ENCODE data around the gene CDH13. TPM values are rescaled to one million over a fixed set of nuclear protein-coding genes. Genes with fewer than 3 reads are reported as not detected.

CDH13 gene
- total and polyA plus RNA-seq, 8 donors, result 0.12 to 21.4 (median 1.7) TPM; not detected in 1

GRCh38 chr16:82646504-82646903, 19.7 kb downstream of the CDH13 start:
- intact Hi-C loops (cut with DNase I; ENCODE audit: low total_unique reads), result no loop called here
- no peak for DNase-seq
- H3K4me1 ChIP-seq, result no peaks in the 10 kb centered on the region
- H3K9me3 ChIP-seq, result no peaks in the 10 kb centered on the region
- H3K4me3 ChIP-seq, result no peak overlapping the region
- no peaks in the 10 kb centered on the region for H3K36me3 ChIP-seq
- peaks cover 0 to 4% (median 0%) of the 10 kb centered on the region in 3 donors for H3K27me3 ChIP-seq
- 81 to 84% (median 83%) methylated on average over 3 of the region's 3 CpGs for WGBS, 5 donors
- no peak for TF ChIP-seq POLR2A (IDR thresholded peaks at IDR 0.05)
- TF ChIP-seq EP300 (IDR thresholded peaks at IDR 0.05), result no peak
- TF ChIP-seq, protein P1, sequence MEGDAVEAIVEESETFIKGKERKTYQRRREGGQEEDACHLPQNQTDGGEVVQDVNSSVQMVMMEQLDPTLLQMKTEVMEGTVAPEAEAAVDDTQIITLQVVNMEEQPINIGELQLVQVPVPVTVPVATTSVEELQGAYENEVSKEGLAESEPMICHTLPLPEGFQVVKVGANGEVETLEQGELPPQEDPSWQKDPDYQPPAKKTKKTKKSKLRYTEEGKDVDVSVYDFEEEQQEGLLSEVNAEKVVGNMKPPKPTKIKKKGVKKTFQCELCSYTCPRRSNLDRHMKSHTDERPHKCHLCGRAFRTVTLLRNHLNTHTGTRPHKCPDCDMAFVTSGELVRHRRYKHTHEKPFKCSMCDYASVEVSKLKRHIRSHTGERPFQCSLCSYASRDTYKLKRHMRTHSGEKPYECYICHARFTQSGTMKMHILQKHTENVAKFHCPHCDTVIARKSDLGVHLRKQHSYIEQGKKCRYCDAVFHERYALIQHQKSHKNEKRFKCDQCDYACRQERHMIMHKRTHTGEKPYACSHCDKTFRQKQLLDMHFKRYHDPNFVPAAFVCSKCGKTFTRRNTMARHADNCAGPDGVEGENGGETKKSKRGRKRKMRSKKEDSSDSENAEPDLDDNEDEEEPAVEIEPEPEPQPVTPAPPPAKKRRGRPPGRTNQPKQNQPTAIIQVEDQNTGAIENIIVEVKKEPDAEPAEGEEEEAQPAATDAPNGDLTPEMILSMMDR (IDR thresholded peaks at IDR 0.05), result no peak
- TF ChIP-seq POLR2AphosphoS5 (IDR thresholded peaks at IDR 0.05), result no peak
- H3K27ac ChIP-seq, result no peak overlapping the region

DNA sequence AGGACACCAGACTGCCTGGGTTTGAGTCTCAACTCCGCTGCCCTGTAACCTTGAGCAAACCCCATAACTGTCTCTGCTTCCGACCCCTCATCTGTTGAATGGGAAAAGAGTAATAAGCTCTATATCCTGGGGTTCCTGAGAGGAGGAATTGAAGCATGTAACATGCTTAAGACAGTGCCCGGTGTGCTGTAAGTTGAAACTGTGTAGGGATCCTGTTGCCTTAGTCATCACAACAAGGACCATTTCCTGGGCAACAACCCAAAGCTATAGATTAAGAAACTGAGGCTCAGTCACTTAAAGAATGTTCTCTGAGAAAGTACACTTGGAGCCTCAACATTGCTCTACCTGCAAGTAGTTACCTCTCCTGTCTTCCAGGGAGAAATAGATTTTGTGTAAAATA, 23.0 kb downstream of the CDH13 start:
- Histone ChIP-seq H3K4me3 (no peak overlapping the region), H3K4me1 (peaks cover 0 to 7% (median 0%) of the 10 kb centered on the region in 4 donors), H3K36me3 (no peaks in the 10 kb centered on the region), H3K27ac (no peak overlapping the region), H3K27me3 (no peaks in the 10 kb centered on the region), H3K9me3 (no peaks in the 10 kb centered on the region)
- intact Hi-C loops (cut with DNase I; ENCODE audit: low total_unique reads), result no loop called here
- no peak for DNase-seq
- 79 to 93% (median 91%) methylated on average over 3 of the region's 3 CpGs for WGBS, 5 donors
- TF ChIP-seq POLR2AphosphoS5 (IDR thresholded peaks at IDR 0.05) (no peak), POLR2A (IDR thresholded peaks at IDR 0.05) (no peak), EP300 (IDR thresholded peaks at IDR 0.05) (no peak)
- TF ChIP-seq, protein P1 (IDR thresholded peaks at IDR 0.05), result no peak

GRCh38 chr16:82650804-82651203, 24.0 kb downstream of the CDH13 start:
- H3K9me3 ChIP-seq, result no peaks in the 10 kb centered on the region
- TF ChIP-seq POLR2AphosphoS5 (IDR thresholded peaks at IDR 0.05) (no peak), POLR2A (IDR thresholded peaks at IDR 0.05) (no peak), EP300 (IDR thresholded peaks at IDR 0.05) (no peak)
- TF ChIP-seq, protein P1 (IDR thresholded peaks at IDR 0.05), result no peak
- WGBS, 5 donors, result 42 to 74% (median 61%) methylated on average over 2 of the region's 2 CpGs
- no peaks in the 10 kb centered on the region for H3K36me3 ChIP-seq
- no peak for DNase-seq
- intact Hi-C loops (cut with DNase I; ENCODE audit: low total_unique reads), result no loop called here
- no peak overlapping the region for H3K27ac ChIP-seq
- H3K4me1 ChIP-seq, result peaks cover 0 to 7% (median 0%) of the 10 kb centered on the region in 4 donors
- no peak overlapping the region for H3K4me3 ChIP-seq
- H3K27me3 ChIP-seq, result no peaks in the 10 kb centered on the region

DNA sequence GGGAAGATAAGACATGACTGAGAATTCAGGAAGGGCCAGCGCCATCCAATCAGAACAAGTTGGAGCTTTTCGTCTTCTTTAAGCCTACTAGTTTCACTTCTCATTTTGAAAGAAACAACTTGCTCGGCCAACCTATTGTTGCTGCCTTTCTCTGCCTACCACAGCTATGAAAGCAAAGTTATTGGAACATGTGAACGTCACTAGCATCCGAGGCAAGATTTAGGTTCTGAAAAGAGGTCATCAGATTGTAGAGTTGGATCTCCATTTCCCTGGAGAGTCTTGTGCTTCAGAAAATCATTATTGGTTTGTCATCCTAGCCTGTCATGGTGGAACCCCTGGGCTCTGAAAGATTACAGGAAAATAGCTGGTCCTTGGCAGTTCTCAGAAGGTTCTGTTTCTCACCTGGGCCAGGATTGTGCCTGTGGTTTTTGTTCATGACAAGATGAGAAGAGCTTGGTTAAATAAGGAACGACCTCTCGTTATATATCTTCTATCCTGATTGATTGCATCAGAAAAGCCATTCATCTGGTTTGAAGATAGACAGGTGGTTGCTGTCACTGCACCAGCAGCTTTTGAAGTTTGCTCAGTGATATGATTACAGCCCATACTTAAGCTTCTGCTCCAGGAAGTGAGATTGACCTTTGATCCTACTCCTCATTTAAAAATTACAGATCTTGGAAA, 25.3 kb downstream of the CDH13 start:
- no peak overlapping the region for H3K27ac ChIP-seq
- H3K9me3 ChIP-seq, result no peaks in the 10 kb centered on the region
- intact Hi-C loops (cut with DNase I; ENCODE audit: low total_unique reads), result no loop called here
- peaks cover 0 to 7% (median 0%) of the 10 kb centered on the region in 4 donors for H3K4me1 ChIP-seq
- peak in 1 of 2 donors; percentile 16 for DNase-seq
- no peaks in the 10 kb centered on the region for H3K27me3 ChIP-seq
- no peak overlapping the region for H3K4me3 ChIP-seq
- 63 to 76% (median 69%) methylated on average over 7 of the region's 7 CpGs for WGBS, 5 donors
- TF ChIP-seq POLR2AphosphoS5 (IDR thresholded peaks at IDR 0.05) (no peak), EP300 (IDR thresholded peaks at IDR 0.05) (no peak), POLR2A (IDR thresholded peaks at IDR 0.05) (no peak)
- TF ChIP-seq, protein P1 (IDR thresholded peaks at IDR 0.05), result no peak
- H3K36me3 ChIP-seq, result no peaks in the 10 kb centered on the region
